Neural crest cell (in vitro differentiated cells): ENCODE measurements around the gene PREX1. TPM values are rescaled to one million over a fixed set of nuclear protein-coding genes. Genes with fewer than 3 reads are reported as not detected.

Source experiments
- DNase-seq: peaks from one replicate; pipeline ENCODE4 v3.0.0; 2021; ENCODE audit warnings: low read depth, mixed read lengths, low spot score
- H3K27ac Mint-ChIP-seq: one replicate; pipeline ENCODE4 v1.8.0; 2021; ENCODE audit warnings: mild to moderate bottlenecking, mixed read lengths; ENCODE audit not compliant: unreplicated experiment
- H3K27me3 Mint-ChIP-seq: 2 replicates; pipeline ENCODE4 v1.8.0; 2021; ENCODE audit warnings: low read depth, mild to moderate bottlenecking, mixed read lengths
- H3K36me3 Mint-ChIP-seq: 2 replicates; pipeline ENCODE4 v1.8.0; 2021; ENCODE audit warnings: low read depth, mild to moderate bottlenecking, mixed read lengths
- H3K4me1 Mint-ChIP-seq: 2 replicates; pipeline ENCODE4 v1.8.0; 2021; ENCODE audit warnings: mixed read lengths
- H3K4me3 Mint-ChIP-seq: one replicate; pipeline ENCODE4 v1.8.0; 2021; ENCODE audit warnings: mild to moderate bottlenecking, mixed read lengths
- H3K9me3 Mint-ChIP-seq: 2 replicates; pipeline ENCODE4 v1.8.0; 2021; ENCODE audit warnings: mixed read lengths
- total RNA-seq: library from RNA; stranded (reverse); gene quantifications from 2 replicates; pipeline ENCODE4 v1.2.1, GENCODE V29; 2021
- TF ChIP-seq, protein P1 (sequence below): fragments of 200-600 bp; sonication (generic); conservative IDR thresholded peaks from 2 replicates; pipeline ENCODE4 v1.5.0; 2021; ENCODE audit warnings: antibody characterized with exemption, mild to moderate bottlenecking

The PREX1 gene
- total RNA-seq, 1 donor from 2014 or later: 72.4 TPM

DNA sequence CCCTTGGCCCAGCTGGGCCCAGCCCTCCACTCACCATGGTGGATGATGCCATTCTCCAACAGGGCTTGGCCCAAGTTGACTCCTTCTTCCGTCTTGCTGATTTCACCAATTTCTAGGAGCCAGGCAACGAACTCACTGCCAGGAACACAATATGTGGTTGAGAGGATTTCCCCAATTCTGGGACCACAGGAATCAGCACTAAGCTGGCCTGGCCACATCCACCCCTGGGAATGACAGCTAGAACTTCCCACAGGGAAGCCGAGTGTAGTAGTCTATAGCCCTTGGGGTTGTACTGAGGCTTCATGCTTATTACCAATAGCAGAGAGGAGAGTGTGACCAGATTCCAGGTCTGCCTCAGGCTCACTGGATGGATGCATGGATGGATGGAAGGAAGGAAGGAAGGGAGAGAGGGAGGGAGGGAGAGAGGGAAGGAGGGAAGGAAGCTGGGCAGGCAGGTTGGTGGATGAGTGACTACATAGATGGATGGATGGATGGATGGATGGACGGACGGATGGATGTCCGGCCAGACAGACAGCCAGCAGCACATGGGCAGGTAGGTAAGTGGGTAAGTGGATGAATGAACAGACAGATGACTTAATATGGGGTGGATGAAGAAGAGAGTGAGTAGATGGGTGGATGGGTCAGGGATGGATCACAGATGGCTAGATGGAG is 146.5 kb downstream of the PREX1 start:
- no peak overlapping the region for H3K4me3 Mint-ChIP-seq
- peaks cover 29% of the 10 kb centered on the region for H3K4me1 Mint-ChIP-seq
- no peaks in the 10 kb centered on the region for H3K9me3 Mint-ChIP-seq
- H3K27me3 Mint-ChIP-seq: no peaks in the 10 kb centered on the region
- peaks cover 12% of the 10 kb centered on the region for H3K36me3 Mint-ChIP-seq
- TF ChIP-seq, protein P1, sequence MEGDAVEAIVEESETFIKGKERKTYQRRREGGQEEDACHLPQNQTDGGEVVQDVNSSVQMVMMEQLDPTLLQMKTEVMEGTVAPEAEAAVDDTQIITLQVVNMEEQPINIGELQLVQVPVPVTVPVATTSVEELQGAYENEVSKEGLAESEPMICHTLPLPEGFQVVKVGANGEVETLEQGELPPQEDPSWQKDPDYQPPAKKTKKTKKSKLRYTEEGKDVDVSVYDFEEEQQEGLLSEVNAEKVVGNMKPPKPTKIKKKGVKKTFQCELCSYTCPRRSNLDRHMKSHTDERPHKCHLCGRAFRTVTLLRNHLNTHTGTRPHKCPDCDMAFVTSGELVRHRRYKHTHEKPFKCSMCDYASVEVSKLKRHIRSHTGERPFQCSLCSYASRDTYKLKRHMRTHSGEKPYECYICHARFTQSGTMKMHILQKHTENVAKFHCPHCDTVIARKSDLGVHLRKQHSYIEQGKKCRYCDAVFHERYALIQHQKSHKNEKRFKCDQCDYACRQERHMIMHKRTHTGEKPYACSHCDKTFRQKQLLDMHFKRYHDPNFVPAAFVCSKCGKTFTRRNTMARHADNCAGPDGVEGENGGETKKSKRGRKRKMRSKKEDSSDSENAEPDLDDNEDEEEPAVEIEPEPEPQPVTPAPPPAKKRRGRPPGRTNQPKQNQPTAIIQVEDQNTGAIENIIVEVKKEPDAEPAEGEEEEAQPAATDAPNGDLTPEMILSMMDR: no peak
- no peak for DNase-seq
- H3K27ac Mint-ChIP-seq: no peak overlapping the region

DNA sequence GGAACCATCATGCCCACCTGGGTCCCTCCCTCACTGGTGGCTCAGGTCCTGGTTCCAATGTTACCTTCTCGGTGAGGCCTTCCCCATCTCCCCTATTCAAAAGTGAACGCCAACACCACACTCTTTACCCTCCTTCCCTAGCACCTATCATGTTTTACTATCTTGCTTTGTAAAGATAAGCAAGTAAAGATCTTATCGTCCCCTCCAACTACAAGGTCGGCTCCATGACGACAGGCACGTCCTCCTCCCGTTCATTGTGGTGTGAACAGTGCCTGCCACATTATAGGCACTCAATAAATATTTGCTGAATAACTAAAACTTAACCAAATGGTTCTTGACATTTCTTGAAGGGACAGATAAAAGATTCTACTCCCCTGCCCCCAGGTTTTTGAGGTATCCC is 147.1 kb downstream of the PREX1 start:
- no peak overlapping the region for H3K27ac Mint-ChIP-seq
- no peak overlapping the region for H3K4me3 Mint-ChIP-seq
- TF ChIP-seq, protein P1: no peak
- H3K36me3 Mint-ChIP-seq: peaks cover 12% of the 10 kb centered on the region
- no peaks in the 10 kb centered on the region for H3K9me3 Mint-ChIP-seq
- H3K27me3 Mint-ChIP-seq: no peaks in the 10 kb centered on the region
- peaks cover 25% of the 10 kb centered on the region for H3K4me1 Mint-ChIP-seq
- no peak for DNase-seq

DNA sequence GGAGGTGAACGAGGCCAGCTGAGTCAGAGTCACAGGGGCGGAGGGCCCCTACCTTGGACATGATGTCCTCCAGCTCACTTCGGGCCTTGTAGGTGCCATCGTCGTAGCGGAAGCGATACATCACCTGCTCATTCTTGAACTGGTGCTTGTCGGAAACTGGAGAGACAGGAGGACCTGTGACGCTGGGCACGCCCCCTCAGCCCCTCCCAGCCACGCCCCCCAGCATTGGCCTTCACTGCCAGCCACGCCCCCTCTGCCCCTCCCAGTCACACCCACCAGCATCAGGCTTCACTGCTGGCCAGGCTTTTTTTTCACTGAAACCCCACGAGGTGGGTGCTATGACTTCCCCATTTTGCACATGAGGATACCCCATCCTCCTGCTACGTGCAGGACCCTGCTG is 148.2 kb downstream of the PREX1 start:
- no peaks in the 10 kb centered on the region for H3K27me3 Mint-ChIP-seq
- TF ChIP-seq, protein P1: no peak
- peaks cover 16% of the 10 kb centered on the region for H3K36me3 Mint-ChIP-seq
- peaks cover 14% of the 10 kb centered on the region for H3K4me1 Mint-ChIP-seq
- H3K27ac Mint-ChIP-seq: no peak overlapping the region
- H3K9me3 Mint-ChIP-seq: no peaks in the 10 kb centered on the region
- DNase-seq: no peak
- no peak overlapping the region for H3K4me3 Mint-ChIP-seq

DNA sequence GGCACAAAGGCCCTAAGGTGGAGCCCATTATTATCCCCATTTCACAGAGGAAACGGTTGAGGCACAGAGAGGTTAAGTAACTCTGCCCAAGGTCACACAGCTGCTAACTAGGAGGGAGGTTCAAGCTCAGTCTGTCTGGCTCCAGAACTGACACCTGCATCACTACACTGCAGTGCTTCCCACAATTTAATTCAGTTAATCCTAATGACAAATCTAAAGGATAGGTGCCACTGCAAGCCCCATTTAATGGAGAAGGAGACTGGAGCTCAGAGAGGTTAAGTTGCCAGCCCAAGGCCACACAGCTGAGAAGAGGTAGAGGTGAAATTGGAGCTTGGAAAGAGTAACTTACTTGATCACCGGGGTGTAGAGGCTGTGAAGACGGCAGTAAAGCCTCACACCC is 148.8 kb downstream of the PREX1 start:
- Mint-ChIP-seq H3K4me3 (no peak overlapping the region), H3K36me3 (peaks cover 14% of the 10 kb centered on the region), H3K9me3 (no peaks in the 10 kb centered on the region), H3K4me1 (peaks cover 9% of the 10 kb centered on the region), H3K27me3 (no peaks in the 10 kb centered on the region), H3K27ac (peak overlapping the region; percentile 72)
- TF ChIP-seq, protein P1: no peak
- DNase-seq: no peak

DNA sequence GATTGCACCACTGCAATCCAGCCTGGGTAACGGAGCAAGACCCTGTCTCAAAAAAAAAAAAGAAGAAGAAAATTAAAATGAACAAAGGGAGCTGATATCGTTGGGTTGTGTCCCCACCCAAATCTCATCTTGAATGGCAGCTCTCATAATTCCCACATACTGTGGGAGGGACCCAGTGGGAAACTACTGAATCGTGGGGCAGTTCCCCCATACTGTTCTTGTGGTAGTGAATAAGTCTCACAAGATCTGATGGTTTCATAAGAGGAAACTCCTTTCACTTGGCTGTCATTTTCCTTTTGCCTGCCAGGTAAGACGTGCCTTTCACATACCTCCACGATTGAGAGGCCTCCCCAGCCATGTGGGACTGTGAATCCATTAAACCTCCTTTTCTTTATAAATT is 149.4 kb downstream of the PREX1 start:
- H3K4me3 Mint-ChIP-seq: no peak overlapping the region
- TF ChIP-seq, protein P1: no peak
- H3K27me3 Mint-ChIP-seq: no peaks in the 10 kb centered on the region
- H3K4me1 Mint-ChIP-seq: peaks cover 3% of the 10 kb centered on the region
- H3K36me3 Mint-ChIP-seq: peaks cover 14% of the 10 kb centered on the region
- DNase-seq: no peak
- no peak overlapping the region for H3K27ac Mint-ChIP-seq
- H3K9me3 Mint-ChIP-seq: no peaks in the 10 kb centered on the region
